ENCODE results near the gene ETS1. TPM values are rescaled to one million over a fixed set of nuclear protein-coding genes. Genes with fewer than 3 reads are reported as not detected.

The ETS1 gene
- total and polyA plus RNA-seq, 10 donors = 58.1 to 455 (median 352) TPM

GRCh38 chr11:128520206-128520887 lies 67.0 kb downstream of the ETS1 start:
- peaks cover 0 to 45% (median 0%) of the 10 kb centered on the region in 6 donors for H3K36me3 ChIP-seq
- TF ChIP-seq POLR2AphosphoS5 (IDR thresholded peaks at IDR 0.05) = peak in 2 of 3 donors; percentile 41 to 80
- peak in 4 of 11 experiments; percentile 19 to 47 (median 30) for TF ChIP-seq CTCF (IDR thresholded peaks at IDR 0.05 in 8 of 11, conservative IDR thresholded peaks at IDR 0.05 in 3 of 11)
- TF ChIP-seq POLR2A (IDR thresholded peaks at IDR 0.05) = no peak
- 21 to 48% (median 26%) methylated on average over 7 of the region's 7 CpGs for WGBS, 5 donors
- intact Hi-C loops (cut with DNase I; ENCODE audit: low total_unique reads) = no loop called here
- no peak for DNase-seq
- H3K4me1 ChIP-seq = peaks cover 40 to 92% (median 58%) of the 10 kb centered on the region in 6 donors
- H3K27me3 ChIP-seq (replicated peaks in 1 of 7) = no peaks in the 10 kb centered on the region
- peak overlapping the region; percentile 95 to 99 (median 99) for H3K27ac ChIP-seq
- peak overlapping the region; percentile 51 to 86 (median 72) for H3K4me3 ChIP-seq
- H3K9me3 ChIP-seq = no peaks in the 10 kb centered on the region

GRCh38 chr11:128519338-128519737 lies 68.0 kb downstream of the ETS1 start:
- Histone ChIP-seq H3K36me3 (peaks cover 0 to 53% (median 0%) of the 10 kb centered on the region in 6 donors), H3K27ac (peak overlapping the region; percentile 95 to 99 (median 99)), H3K4me3 (peak overlapping the region; percentile 51 to 86 (median 72)), H3K4me1 (peaks cover 44 to 92% (median 60%) of the 10 kb centered on the region in 6 donors), H3K27me3 (replicated peaks in 1 of 7) (no peaks in the 10 kb centered on the region), H3K9me3 (no peaks in the 10 kb centered on the region)
- TF ChIP-seq POLR2AphosphoS5 (IDR thresholded peaks at IDR 0.05) (peak in 1 of 3 donors; percentile 73), POLR2A (IDR thresholded peaks at IDR 0.05) (no peak), CTCF (IDR thresholded peaks at IDR 0.05 in 8 of 11, conservative IDR thresholded peaks at IDR 0.05 in 3 of 11) (no peak)
- DNase-seq = no peak
- 17 to 44% (median 19%) methylated on average over 4 of the region's 4 CpGs for WGBS, 5 donors
- intact Hi-C loops (cut with DNase I; ENCODE audit: low total_unique reads) = loop anchor here (10.0 kb wide), 1 partner anchor 105 kb away; no protein-coding TSS in a partner anchor

GRCh38 chr11:128518493-128519207 lies 68.7 kb downstream of the ETS1 start:
- Histone ChIP-seq H3K36me3 (peaks cover 0 to 60% (median 1%) of the 10 kb centered on the region in 6 donors), H3K4me3 (peak overlapping the region; percentile 51 to 86 (median 72)), H3K9me3 (no peaks in the 10 kb centered on the region), H3K27ac (peak overlapping the region; percentile 95 to 99 (median 99)), H3K27me3 (replicated peaks in 1 of 7) (no peaks in the 10 kb centered on the region), H3K4me1 (peaks cover 42 to 92% (median 60%) of the 10 kb centered on the region in 6 donors)
- 36 to 55% (median 47%) methylated on average over 7 of the region's 7 CpGs for WGBS, 5 donors
- DNase-seq = no peak
- TF ChIP-seq CTCF (IDR thresholded peaks at IDR 0.05 in 8 of 11, conservative IDR thresholded peaks at IDR 0.05 in 3 of 11) = no peak
- TF ChIP-seq POLR2AphosphoS5 (IDR thresholded peaks at IDR 0.05) = peak in 1 of 3 donors; percentile 53
- TF ChIP-seq POLR2A (IDR thresholded peaks at IDR 0.05) = peak in 1 of 3 donors; percentile 44
- intact Hi-C loops (cut with DNase I; ENCODE audit: low total_unique reads) = loop anchor here (10.0 kb wide), 1 partner anchor 106 kb away; no protein-coding TSS in a partner anchor
